IgD-negative memory B cell (primary cell): ENCODE results near the gene TMEM44. TPM values are rescaled to one million over a fixed set of nuclear protein-coding genes. Genes with fewer than 3 reads are reported as not detected.
"Not testable (repeated sequence)": the region's sequence is repeated elsewhere in the genome, so short reads cannot be mapped to it uniquely, and the experiment has no call there.

Experiments used
- H3K27ac Mint-ChIP-seq, 3 donors: one replicate each; pipeline ENCODE4 v1.8.0; 2020 to 2022; ENCODE audit warnings: mild to moderate bottlenecking in 3 of 3, mixed read lengths in 3 of 3, moderate library complexity in 1 of 3
- H3K27me3 Mint-ChIP-seq: one replicate; pipeline ENCODE4 v1.8.0; 2021; ENCODE audit warnings: mixed read lengths
- H3K36me3 Mint-ChIP-seq: one replicate; pipeline ENCODE4 v1.8.0; 2020; ENCODE audit warnings: mild to moderate bottlenecking, mixed read lengths
- H3K4me1 Mint-ChIP-seq, 3 donors: one replicate each; pipeline ENCODE4 v1.8.0; 2020 to 2022; ENCODE audit warnings: mixed read lengths in 3 of 3, mild to moderate bottlenecking in 1 of 3
- H3K4me3 Mint-ChIP-seq, 4 donors: one replicate each; pipeline ENCODE4 v1.8.0; 2020 to 2022; ENCODE audit warnings: mild to moderate bottlenecking in 4 of 4, mixed read lengths in 4 of 4, moderate library complexity in 3 of 4
- H3K9me3 Mint-ChIP-seq, 3 donors: one replicate each; pipeline ENCODE4 v1.8.0; 2020 to 2021; ENCODE audit warnings: mixed read lengths in 3 of 3, mild to moderate bottlenecking in 1 of 3
- polyA plus RNA-seq: library from polyadenylated mRNA; unstranded; fragments of 300-500 nt; fragmentation: Illumina TruSeq; gene quantifications from one replicate; pipeline ENCODE4 v1.2.3, GENCODE V29; 2021

Gene TMEM44
- polyA plus RNA-seq, 1 donor from 2014 or later: 2.2 TPM

DNA sequence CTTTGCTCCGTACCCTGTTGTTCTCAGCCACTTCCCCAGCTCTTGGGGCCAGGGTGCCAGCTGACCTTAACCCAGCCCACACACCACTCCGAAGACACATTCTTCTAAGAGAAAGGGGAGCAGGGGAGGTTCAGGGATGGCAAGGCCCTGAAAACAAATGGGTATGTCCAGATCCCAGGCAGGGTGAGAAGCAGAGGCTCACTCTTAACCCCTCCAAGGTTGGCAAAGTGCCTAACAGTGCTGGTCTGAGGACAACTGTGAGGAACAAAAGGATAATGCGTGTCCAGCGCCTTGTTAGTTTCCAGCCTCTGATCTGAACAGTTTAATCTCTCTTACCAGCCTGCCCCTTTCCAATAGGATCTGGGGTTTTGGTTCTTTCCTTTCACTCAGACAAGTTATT, 1.5 kb downstream of the TMEM44 start:
- Mint-ChIP-seq H3K27ac (peak overlapping the region in 1 of 3 donors; percentile 53), H3K4me3 (peak overlapping the region in 3 of 4 donors; percentile 21 to 90 (median 83)), H3K9me3 (no peaks in the 10 kb centered on the region), H3K36me3 (no peaks in the 10 kb centered on the region), H3K27me3 (no peaks in the 10 kb centered on the region), H3K4me1 (peaks cover 5 to 6% (median 6%) of the 10 kb centered on the region in 3 donors)

DNA sequence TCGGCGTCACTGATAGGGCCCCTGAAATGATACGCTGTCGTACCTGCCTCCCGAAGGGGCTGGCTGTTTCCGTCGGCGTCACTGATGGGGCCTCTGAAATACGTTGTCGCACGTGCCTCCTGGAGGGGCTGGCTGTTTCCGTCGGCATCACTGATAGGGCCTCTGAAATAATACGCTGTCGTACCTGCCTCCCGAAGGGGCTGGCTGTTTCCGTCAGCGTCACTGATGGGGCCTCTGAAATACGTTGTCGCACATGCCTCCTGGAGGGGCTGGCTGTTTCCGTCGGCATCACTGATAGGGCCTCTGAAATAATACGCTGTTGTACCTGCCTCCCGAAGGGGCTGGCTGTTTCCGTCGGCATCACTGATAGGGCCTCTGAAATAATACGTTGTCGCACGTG, 2.5 kb downstream of the TMEM44 start:
- H3K27me3 Mint-ChIP-seq, H3K4me1 Mint-ChIP-seq, H3K36me3 Mint-ChIP-seq, H3K9me3 Mint-ChIP-seq, H3K4me3 Mint-ChIP-seq: not testable (repeated sequence)
- peak overlapping the region in 1 of 3 donors; percentile 23 for H3K27ac Mint-ChIP-seq

DNA sequence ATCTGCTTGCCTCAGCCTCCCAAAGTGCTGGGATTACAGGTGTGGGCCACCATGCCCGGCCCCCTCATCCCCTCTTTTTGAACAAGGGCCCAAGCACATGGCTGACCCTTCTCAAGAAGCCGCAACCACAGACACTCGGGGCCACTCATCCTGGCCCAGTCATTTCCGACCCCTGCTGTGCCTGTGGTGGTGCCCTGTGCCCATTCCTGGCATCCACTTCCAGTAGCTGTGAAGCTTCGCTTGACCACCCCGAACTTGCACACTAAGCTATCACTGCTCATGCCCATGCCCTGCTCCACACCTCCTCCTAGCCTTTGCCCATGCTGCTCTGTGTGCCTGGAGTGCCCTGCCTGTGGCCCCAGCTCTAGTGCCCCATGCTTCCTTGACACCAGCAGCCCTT, 8.3 kb downstream of the TMEM44 start:
- Mint-ChIP-seq H3K4me3 (no peak overlapping the region), H3K4me1 (no peaks in the 10 kb centered on the region), H3K27me3 (no peaks in the 10 kb centered on the region), H3K27ac (no peak overlapping the region), H3K9me3 (no peaks in the 10 kb centered on the region), H3K36me3 (no peaks in the 10 kb centered on the region)

DNA sequence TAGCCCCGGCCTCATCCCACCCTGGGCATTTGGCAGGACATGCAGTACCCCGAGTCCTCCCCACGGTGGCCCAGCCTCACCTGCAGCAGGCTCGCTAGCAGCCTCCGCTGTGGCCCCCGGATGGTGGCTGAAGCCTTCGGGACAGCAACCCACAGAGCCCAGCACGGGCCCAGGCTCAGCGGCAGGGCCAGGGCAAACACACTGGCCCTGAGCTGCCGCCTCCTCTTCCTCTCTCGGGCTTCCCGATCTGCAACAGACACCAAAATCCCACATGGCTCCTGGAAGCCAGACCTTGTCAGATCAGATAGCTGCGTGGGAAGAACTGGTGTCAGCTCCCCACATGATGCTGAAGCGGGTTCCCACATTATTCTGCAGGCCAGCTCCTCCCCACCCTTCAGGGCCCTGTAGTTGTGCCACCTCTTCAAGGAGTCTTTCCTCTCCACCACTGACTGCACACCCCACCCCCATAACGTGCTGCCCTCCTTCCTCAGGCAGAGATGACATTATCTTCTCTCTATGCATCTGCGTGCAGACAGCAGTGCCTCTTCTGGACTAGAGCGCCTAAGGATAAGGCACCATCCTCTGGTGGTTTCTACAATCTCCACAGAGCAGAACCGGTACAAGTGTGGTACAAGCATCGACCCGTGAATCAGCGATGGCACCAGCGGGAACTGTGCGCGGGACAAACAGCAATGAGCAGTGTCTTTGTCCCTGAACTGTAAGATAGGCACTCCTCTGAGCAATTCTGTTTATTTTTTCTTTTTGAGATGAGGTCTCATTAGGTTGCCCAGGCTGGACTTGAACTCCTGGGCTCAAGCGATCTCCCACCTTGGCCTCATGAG, 9.5 kb downstream of the TMEM44 start:
- no peaks in the 10 kb centered on the region for H3K4me1 Mint-ChIP-seq

DNA sequence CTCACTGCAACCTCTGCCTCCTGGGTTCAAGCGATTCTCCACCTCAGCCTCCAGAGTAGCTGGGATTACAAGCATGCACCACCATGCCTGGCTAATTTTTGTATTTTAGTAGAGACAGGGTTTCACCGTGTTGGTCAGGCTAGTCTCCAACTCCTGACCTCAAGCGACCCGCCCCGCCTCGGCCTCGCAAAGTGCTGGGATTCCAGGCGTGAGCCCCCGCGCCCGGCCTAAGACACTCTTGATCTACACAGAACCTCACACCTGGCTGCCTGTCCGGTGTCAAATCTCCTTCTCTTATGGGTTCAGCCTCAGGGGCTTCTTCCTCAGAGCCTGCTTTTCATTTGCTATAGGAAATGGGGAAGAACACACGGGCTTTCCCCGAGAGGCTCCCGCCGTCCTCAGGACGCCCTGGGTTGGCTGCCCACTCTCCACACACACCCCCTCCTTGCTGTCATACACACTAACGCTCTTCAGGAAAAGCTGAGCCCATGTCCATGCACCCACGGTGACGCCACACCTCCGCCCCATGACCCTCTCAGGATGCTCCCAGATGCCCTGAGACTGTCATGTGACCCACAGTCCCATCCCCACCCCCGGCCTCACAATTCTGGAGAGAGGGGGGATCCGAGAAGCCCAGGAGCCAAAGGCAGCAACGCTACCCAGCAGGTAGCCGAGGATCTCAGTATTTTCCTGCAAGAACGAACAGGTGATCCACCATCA, 10.4 kb downstream of the TMEM44 start:
- H3K4me1 Mint-ChIP-seq: no peaks in the 10 kb centered on the region

More for the DNA sequence above, 9.5 kb downstream of the TMEM44 start:
- Mint-ChIP-seq H3K36me3 (no peaks in the 10 kb centered on the region), H3K27ac (no peak overlapping the region), H3K4me3 (no peak overlapping the region), H3K9me3 (no peaks in the 10 kb centered on the region), H3K27me3 (no peaks in the 10 kb centered on the region)

DNA sequence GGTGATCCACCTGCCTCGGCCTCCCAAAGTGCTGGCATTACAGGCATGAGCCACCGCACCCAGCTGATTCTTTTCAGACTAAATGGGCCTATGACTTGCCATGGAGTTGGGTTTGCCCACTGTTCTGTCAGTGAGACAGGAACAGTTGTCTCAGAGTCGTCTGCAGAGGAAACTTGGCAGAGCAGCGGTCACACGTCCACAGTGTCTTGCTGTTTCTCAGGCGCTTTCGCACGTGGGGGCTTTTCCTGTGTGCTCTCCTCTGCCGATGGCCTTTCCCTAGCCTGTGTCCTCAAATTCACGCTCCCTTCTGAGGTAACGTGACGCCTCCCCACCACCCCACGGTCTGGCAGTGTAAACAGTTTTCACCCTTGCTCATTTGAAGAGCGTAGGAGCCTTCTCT, 11.3 kb downstream of the TMEM44 start:
- no peaks in the 10 kb centered on the region for H3K9me3 Mint-ChIP-seq
- no peaks in the 10 kb centered on the region for H3K27me3 Mint-ChIP-seq
- H3K36me3 Mint-ChIP-seq: no peaks in the 10 kb centered on the region
- no peak overlapping the region for H3K4me3 Mint-ChIP-seq
- H3K27ac Mint-ChIP-seq: no peak overlapping the region
- H3K4me1 Mint-ChIP-seq: no peaks in the 10 kb centered on the region

More for the DNA sequence above, 10.4 kb downstream of the TMEM44 start:
- Mint-ChIP-seq H3K27ac (peak overlapping the region in 1 of 3 donors; percentile 25), H3K9me3 (no peaks in the 10 kb centered on the region), H3K27me3 (no peaks in the 10 kb centered on the region), H3K36me3 (no peaks in the 10 kb centered on the region), H3K4me3 (no peak overlapping the region)

DNA sequence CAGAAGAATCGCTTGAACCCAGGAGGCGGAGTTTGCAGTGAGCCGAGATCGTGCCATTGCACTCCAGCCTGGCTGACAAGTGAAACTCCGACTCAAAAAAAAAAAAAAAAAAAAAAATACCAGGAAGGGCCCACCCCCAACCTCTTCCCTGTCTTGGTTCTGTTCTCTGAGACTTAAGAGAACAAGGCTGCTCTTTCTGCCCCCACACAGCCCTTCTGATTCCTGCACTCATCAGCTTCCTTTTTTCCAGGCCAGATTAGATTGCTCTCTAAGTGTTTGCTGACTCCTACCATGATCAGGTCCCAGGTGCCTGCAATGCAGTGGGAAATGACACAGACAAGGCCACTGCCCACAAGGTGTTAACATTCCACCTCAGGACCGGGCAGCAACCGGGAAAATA, 13.0 kb downstream of the TMEM44 start:
- no peaks in the 10 kb centered on the region for H3K36me3 Mint-ChIP-seq
- no peaks in the 10 kb centered on the region for H3K27me3 Mint-ChIP-seq
- no peaks in the 10 kb centered on the region for H3K4me1 Mint-ChIP-seq
- no peak overlapping the region for H3K27ac Mint-ChIP-seq
- no peak overlapping the region for H3K4me3 Mint-ChIP-seq
- H3K9me3 Mint-ChIP-seq: no peaks in the 10 kb centered on the region

DNA sequence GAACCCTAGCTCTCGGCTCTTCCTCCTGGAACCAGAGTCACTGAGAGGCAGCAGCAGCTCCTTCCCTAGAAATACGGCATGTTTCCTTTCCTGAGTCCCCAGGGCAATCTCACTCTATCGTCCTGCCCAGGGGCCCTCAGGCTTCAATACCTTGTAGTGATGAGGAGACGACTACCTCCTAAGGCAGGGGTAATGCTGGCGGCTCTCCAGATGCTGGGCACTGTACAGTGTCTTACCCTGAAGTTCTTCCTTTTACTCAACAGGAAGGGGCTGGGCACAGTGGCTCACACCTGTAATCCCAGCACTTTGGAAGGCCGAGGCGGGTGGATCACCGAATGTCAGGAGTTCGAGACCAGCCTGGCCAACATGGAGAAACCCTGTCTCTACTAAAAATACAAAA, 13.5 kb downstream of the TMEM44 start:
- no peaks in the 10 kb centered on the region for H3K27me3 Mint-ChIP-seq
- no peaks in the 10 kb centered on the region for H3K36me3 Mint-ChIP-seq
- no peaks in the 10 kb centered on the region for H3K9me3 Mint-ChIP-seq
- H3K27ac Mint-ChIP-seq: no peak overlapping the region
- peak overlapping the region in 1 of 4 donors; percentile 28 for H3K4me3 Mint-ChIP-seq
- H3K4me1 Mint-ChIP-seq: no peaks in the 10 kb centered on the region

DNA sequence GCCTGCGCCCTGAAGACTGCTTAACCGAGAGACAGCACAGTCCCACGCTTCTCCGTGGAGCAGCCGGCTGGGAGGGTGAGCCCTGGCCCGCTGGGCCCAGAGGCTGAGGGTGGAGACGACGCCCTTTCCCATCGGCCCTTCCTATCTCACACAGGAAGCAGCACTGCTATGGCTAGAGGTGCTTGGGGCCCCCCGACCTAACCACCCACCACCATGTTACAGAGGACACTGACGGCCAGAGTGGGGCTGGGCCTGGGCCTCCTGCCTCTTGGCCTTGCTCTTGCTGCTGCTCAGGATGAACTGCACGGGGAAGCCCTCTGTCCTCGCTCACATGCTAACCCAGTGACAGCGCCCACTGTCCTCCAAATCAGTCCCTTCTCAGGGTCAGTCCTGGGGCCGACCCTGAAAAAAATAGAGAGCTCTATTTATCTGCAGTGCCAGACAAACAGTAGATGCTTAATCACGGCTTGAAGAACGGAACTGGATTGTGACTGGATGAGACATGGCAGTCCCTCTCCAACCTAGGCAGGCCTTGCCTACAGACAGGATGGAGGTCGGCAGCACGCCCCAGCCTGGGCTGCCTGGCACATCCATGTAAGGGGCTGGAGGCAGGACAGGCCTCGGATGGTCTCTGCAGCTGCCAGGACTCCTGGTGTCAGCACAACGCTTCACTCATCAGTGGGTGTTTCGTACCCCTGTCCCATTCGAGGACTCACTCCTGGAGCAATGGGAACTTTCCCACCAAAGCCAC, 14.2 kb downstream of the TMEM44 start:
- H3K9me3 Mint-ChIP-seq: no peaks in the 10 kb centered on the region
- no peak overlapping the region for H3K4me3 Mint-ChIP-seq
- H3K36me3 Mint-ChIP-seq: no peaks in the 10 kb centered on the region
- H3K27me3 Mint-ChIP-seq: no peaks in the 10 kb centered on the region
- no peak overlapping the region for H3K27ac Mint-ChIP-seq
- H3K4me1 Mint-ChIP-seq: no peaks in the 10 kb centered on the region

DNA sequence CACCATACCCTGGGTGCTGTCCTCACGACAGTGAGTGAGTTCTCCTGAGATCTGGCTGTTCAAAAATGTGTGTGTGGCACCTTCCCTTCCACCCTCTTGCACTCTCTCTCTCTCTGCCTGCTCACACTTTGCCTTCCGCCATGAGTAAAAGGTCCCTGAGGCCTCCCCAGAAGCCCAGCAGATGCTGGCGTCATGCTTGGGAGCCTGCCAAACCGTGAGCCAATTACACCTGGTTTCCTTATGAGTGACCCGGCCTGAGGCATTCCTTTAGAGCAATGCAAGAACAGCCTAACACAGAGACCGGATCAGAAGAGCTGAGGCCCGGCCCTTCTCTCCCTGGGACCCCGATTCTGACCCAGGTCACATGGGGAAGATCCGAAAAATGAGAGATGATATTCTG, 15.4 kb downstream of the TMEM44 start:
- Mint-ChIP-seq H3K9me3 (no peaks in the 10 kb centered on the region), H3K27me3 (no peaks in the 10 kb centered on the region), H3K36me3 (no peaks in the 10 kb centered on the region), H3K4me1 (no peaks in the 10 kb centered on the region), H3K4me3 (no peak overlapping the region), H3K27ac (no peak overlapping the region)

DNA sequence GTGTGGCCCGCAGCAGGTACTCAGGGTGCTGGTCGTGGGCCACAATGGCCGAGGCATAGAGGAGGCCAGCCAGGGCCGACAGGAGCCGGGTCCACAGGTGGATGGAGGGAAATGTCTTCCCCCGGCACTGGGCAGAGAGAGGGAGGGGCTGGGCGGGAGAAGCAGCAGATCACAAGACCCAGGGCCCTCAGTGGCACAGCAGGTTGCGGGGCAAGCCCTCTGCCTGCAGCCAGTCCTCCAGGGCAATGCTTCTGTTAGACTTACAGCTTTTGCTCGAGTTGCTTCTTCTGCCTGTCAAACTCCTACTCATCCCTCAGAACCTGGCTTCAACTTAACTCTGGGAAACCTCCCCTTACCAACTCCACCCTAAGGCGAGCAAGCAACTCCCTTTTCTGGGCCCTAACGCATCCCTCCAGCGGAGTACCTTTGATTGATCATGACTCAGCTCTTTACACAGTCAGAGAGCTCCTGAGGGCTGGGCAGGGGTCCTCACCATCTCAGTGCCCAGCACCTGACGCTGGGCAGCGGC, 16.0 kb downstream of the TMEM44 start:
- Mint-ChIP-seq H3K4me3 (no peak overlapping the region), H3K9me3 (no peaks in the 10 kb centered on the region), H3K27me3 (no peaks in the 10 kb centered on the region), H3K4me1 (peaks cover 0 to 2% (median 0%) of the 10 kb centered on the region in 3 donors), H3K36me3 (no peaks in the 10 kb centered on the region), H3K27ac (no peak overlapping the region)

DNA sequence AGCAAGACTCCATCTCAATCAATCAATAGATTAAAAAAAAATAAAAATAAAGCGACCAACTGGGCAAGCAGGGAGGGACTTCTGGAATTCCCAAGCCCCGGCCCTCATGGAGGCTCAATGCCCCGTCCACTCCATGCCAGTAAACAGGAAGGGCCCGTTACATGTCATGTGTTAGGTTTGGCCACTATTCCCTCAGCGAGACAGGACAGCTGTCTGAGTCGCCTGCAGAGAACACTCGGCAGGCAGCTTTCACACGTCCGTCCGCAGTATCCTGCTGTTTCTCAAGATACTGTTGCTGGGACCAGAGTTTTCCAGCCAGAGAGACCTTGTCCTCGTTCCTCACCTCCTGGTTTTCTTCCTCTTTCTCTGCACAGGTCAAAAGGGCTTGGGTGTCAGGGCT, 18.0 kb downstream of the TMEM44 start:
- no peaks in the 10 kb centered on the region for H3K36me3 Mint-ChIP-seq
- H3K27me3 Mint-ChIP-seq: no peaks in the 10 kb centered on the region
- no peak overlapping the region for H3K4me3 Mint-ChIP-seq
- H3K4me1 Mint-ChIP-seq: peaks cover 0 to 2% (median 0%) of the 10 kb centered on the region in 3 donors
- H3K27ac Mint-ChIP-seq: no peak overlapping the region
- H3K9me3 Mint-ChIP-seq: no peaks in the 10 kb centered on the region

DNA sequence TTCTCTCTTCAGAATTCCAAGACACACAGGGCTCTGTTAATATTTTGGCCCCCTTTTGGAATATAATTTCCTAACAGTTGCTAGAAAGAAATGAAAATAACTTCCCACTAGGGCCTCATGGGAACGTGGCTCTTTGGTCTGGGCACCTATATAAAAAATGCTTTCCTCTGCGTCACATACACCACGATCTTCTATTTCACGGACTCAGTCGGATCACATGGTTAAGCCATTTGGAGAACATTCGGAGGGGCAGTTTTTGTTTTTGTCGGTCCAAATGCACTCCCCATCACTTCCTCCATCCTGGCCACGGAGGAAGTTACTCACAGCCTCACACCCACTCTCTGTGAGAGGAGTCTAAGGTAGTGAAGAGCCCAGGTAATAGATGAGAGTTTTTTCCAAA, 21.0 kb downstream of the TMEM44 start:
- no peak overlapping the region for H3K27ac Mint-ChIP-seq
- peaks cover 1% of the 10 kb centered on the region for H3K36me3 Mint-ChIP-seq
- H3K9me3 Mint-ChIP-seq: no peaks in the 10 kb centered on the region
- H3K27me3 Mint-ChIP-seq: no peaks in the 10 kb centered on the region
- H3K4me1 Mint-ChIP-seq: peaks cover 0 to 2% (median 0%) of the 10 kb centered on the region in 3 donors
- H3K4me3 Mint-ChIP-seq: no peak overlapping the region

DNA sequence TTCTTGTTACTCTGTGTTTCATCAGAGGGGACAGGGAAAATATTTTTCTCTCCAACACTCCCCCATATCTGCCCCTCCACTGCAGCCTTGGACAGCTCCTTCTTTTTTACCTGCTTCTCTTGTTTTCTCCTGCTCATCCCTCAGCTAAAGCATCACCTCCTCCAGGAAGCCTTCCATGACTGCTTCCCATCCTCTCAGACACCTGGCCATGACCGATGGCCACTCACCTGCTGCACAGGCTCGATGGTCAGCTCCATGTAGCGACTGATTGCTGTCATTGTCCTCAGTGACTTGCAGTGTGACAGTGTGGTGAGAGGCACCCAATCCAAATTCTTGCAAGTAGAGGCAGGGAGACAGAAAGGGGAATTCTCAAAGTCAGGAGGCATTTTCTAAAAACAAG, 22.5 kb downstream of the TMEM44 start:
- H3K4me3 Mint-ChIP-seq: no peak overlapping the region
- H3K27me3 Mint-ChIP-seq: no peaks in the 10 kb centered on the region
- no peak overlapping the region for H3K27ac Mint-ChIP-seq
- H3K4me1 Mint-ChIP-seq: peaks cover 0 to 2% (median 0%) of the 10 kb centered on the region in 3 donors
- H3K9me3 Mint-ChIP-seq: no peaks in the 10 kb centered on the region
- peaks cover 1% of the 10 kb centered on the region for H3K36me3 Mint-ChIP-seq

DNA sequence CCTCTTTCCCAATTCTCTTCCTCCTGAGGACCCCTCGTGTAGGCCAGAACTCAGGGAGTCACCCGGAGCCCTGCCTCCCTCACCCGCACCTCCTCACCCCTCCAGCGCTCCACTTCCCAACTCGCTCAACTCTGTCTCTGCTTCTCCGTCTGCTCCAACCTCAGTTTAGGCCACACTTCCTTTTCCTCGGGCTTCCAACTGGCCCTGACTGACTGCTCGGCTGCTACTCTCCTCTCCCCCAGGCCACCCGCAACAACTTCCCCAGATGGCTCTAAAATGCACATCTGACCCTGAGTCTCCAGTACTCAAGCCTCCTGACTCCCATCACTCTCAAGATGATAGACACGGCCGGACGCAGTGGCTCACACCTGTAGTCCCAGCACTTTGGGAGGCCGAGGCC, 23.6 kb downstream of the TMEM44 start:
- Mint-ChIP-seq H3K36me3 (peaks cover 1% of the 10 kb centered on the region), H3K9me3 (no peaks in the 10 kb centered on the region), H3K4me1 (peaks cover 0 to 2% (median 0%) of the 10 kb centered on the region in 3 donors), H3K4me3 (no peak overlapping the region), H3K27ac (no peak overlapping the region), H3K27me3 (no peaks in the 10 kb centered on the region)
